ENCODE measurements around the gene ENTPD1.
"Not testable (repeated sequence)": the region's sequence is repeated elsewhere in the genome, so short reads cannot be mapped to it uniquely, and the experiment has no call there.

The ENTPD1 gene

GRCh38 chr10:95798096-95798855 lies 42.3 kb downstream of the ENTPD1 start:
- DNase-seq, result no peak

GRCh38 chr10:95800286-95800685 lies 44.3 kb downstream of the ENTPD1 start:
- not testable (repeated sequence) for DNase-seq

DNA sequence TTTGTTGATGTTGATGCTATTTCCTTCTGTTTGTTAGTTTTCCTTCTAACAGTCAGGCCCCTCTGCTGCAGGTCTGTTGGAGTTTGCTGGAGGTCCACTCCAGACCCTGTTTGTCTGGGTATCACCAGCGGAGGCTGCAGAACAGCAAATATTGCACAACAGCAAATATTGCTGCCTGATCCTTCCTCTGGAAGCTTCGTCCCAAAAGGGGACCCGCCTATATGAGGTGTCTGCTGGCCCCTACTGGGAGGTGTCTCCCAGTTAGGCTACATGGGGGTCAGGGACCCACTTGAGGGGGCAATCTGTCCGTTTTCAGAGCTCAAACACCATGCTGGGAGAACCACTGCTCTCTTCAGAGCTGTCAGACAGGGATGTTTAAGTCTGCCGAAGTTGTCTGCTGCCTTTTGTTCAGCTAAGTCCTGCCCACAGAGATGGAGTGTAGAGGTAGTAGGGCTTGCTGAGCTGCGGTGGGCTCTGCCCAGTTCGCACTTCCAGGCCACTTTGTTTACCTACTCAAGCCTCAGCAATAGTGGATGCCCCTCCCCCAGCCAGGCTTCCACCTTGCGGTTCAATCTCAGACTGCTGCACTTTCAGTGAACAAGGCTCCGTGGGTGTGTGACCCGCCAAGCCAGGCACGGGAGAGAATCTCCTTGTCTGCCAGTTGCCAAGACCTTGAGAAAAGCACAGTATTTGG lies 50.9 kb downstream of the ENTPD1 start:
- DNase-seq, result not testable (repeated sequence)

DNA sequence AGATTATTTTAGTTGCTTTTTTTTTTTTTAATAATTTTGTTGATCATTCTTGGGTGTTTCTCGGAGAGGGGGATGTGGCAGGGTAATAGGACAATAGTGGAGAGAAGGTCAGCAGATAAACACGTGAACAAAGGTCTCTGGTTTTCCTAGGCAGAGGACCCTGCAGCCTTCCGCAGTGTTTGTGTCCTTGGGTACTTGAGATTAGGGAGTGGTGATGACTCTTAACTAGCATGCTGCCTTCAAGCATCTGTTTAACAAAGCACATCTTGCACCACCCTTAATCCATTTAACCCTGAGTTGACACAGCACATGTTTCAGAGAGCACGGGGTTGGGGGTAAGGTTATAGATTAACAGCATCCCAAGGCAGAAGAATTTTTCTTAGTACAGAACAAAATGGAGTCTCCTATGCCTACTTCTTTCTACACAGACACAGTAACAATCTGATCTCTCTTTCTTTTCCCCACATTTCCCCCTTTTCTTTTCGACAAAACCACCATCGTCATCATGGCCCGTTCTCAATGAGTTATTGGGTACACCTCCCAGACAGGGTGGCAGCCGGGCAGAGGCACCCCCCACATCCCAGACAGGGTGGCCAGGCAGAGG lies 52.8 kb downstream of the ENTPD1 start:
- DNase-seq, result not testable (repeated sequence)

- DNase-seq, result no peak
These were observed 53.6 kb downstream of the ENTPD1 start for GRCh38 chr10:95809370-95810197.

- DNase-seq, result no peak
These were observed 54.4 kb downstream of the ENTPD1 start for GRCh38 chr10:95810198-95810976.

GRCh38 chr10:95813054-95813685 lies 57.2 kb downstream of the ENTPD1 start:
- no peak for DNase-seq

- DNase-seq, result no peak
These were observed 58.2 kb downstream of the ENTPD1 start for GRCh38 chr10:95814011-95814727.

DNA sequence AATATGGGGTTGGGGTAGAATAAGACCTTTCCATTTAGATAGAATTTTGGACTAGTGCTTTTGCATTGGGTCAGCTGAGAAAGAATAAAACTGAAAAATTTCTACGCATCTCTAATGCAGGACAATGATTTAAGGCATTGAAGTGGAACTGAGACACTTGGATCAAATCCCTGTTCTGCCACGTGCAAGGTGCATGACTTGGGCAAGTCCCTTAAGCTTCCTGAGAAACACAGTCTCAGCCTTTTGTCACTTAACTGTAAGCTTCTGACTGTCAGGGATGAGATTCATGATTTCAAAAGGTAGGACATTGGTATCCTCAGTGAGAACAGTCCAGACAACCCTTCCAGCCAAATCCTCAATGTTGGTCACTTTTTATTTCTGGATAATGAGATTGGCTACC lies 59.2 kb downstream of the ENTPD1 start:
- no peak for DNase-seq

GRCh38 chr10:95815701-95816240 lies 59.8 kb downstream of the ENTPD1 start:
- no peak for DNase-seq

DNA sequence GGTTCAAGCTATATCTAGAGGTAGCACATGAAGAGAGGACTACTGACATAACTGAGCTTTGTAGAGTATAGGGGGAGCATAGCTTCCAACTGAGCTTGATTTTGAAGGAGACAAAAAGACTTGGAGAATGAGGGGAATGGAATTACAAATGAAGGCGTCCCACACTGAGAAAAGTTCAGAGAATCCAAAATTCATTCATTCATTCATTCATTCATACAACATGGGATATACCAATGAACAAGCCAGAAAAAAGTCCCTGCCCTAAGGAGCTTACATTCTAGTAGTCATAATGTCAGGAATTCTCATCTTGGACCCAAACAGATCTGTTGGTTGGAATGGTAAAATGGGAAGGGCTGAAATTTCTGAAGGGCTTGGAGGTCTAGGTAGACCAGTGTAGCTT lies 62.0 kb downstream of the ENTPD1 start:
- no peak for DNase-seq

DNA sequence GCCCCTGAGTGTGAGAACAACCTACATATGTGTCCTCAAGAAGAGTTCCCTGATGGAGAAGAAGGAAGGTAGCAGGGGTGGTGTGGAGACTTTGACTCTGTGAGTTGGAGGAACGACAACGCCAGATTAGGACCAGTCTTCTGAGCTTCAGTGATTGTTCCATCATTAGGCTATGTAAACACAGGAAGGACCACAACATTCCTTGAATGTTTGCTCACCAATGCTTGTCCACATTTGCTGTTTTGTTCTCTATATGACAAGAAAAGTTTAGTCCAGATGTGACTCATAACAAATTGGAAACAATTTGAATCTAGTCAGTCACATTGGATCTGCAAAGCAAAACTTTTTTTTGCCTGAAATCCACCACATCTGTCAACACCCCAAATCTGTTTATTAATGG lies 62.7 kb downstream of the ENTPD1 start:
- no peak for DNase-seq

- no peak for DNase-seq
These were observed 63.8 kb downstream of the ENTPD1 start for GRCh38 chr10:95819620-95820329.

GRCh38 chr10:95820363-95820762 lies 64.4 kb downstream of the ENTPD1 start:
- no peak for DNase-seq

- no peak for DNase-seq
These were observed 65.8 kb downstream of the ENTPD1 start for GRCh38 chr10:95821720-95822119.

- DNase-seq, result no peak
These were observed 74.1 kb downstream of the ENTPD1 start for GRCh38 chr10:95830044-95830443.

- no peak for DNase-seq
These were observed 75.1 kb downstream of the ENTPD1 start for GRCh38 chr10:95831076-95831475.

DNA sequence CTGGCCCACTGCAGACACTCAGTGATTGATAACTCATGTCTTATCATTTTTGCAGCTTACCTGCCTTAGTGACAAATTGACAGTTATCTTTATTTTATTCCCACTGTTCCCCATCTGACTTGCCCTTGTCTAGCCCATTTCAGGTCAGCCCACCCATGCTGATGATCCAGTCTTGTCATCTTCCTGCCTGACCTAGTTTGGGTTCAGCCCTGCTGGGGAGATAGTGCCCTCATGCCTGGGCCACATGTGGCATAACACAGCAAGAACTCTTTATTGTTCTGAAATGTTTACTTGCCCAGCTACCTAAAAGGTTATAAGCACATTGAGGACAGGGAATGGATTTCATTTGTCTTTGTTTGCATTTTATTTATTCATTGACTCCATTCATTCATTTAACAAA lies 75.6 kb downstream of the ENTPD1 start:
- DNase-seq, result no peak

GRCh38 chr10:95832216-95833041 lies 76.5 kb downstream of the ENTPD1 start:
- no peak for DNase-seq

Data from NCI-H2081 treated with DMSO at 0.1 percent for 48 hours (cell line).